ENCODE results near the gene ZFP82. TPM values are rescaled to one million over a fixed set of nuclear protein-coding genes. Genes with fewer than 3 reads are reported as not detected.

The ZFP82 gene
- polyA plus RNA-seq, 1 donor (not counting 4 experiments of a cell fraction or from before 2014, with no cell fraction given) = 3.2 TPM

DNA sequence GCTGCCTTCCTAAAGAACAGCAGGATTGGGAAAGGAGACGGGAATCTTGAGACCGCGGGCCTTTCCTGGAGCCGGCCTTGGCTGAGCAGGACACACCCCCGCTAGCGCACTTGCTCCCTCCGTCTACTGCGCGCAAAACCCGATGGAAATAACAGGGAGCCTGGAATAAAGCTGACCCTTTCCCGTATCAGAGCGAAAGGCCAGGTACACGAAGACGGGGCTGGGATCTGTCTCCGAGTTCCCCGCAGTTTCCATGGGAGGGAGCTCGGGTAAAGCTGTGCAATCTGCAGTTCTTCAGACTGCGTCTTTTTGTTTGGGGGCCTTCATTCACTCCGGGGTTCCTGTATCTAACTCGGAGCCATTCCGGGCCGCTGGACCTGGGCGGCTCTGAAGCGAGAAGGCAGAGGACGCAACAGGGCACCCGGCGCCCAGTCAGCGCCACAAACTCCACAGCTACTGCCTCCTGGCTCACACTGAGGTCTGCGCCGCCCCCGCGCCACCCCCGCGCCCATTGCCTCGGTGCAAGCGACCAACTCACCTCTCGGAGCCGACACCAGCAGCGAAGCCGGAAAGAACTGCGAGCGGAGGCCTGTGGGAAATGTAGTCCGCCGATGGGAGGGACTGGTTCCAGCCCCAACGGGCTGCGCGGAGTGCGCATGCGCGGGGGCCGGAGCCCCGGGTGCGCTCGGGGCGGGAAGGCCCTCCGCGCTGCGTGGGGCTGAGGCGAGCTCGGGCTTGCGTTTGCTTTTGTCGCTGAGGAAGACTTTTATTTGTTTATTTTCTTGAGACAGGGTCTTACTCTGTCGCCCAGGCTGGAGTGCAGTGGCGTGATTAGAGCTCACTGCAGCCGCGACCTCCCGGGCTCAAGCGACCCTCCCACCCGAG is 39.6 kb downstream of the ZFP82 start, which contains the start of gene ZFP14:
Gene ZFP14 (minus strand): TSS at position 577 of the 885 bp plus-strand sequence. CDS start 11,309 bp downstream, outside the sequence.
- dilution Hi-C loops (cut with MboI; ENCODE audit: extremely low pct_ligation_motif_present, low sequenced_read_pairs) = no loop called here

GRCh38 chr19:36377541-36378178 is 40.8 kb downstream of the ZFP82 start:
- H3K27ac ChIP-seq (ENCODE audit: control insufficient read depth, insufficient read depth, low read length) = no peak overlapping the region
- H3K9ac ChIP-seq (ENCODE audit: control insufficient read depth, extremely low read depth, insufficient read depth, low read length) = no peak overlapping the region
- TF ChIP-seq CTCF (optimal IDR thresholded peaks at IDR 0.05 in 1 of 3, IDR thresholded peaks at IDR 0.05 in 1 of 3, conservative IDR thresholded peaks at IDR 0.05 in 1 of 3; ENCODE audit: extremely low read depth in 1 of 3, insufficient read depth in 2 of 3, low read length in 3 of 3) (no peak), EZH2 (IDR thresholded peaks at IDR 0.05; ENCODE audit: low read length) (no peak)
- H2AFZ ChIP-seq (ENCODE audit: control insufficient read depth, low read length) = peak overlapping the region; percentile 99
- dilution Hi-C loops (cut with MboI; ENCODE audit: extremely low pct_ligation_motif_present, low sequenced_read_pairs) = no loop called here
- H3K27me3 ChIP-seq (ENCODE audit: control insufficient read depth, extremely low read depth, insufficient read depth, low read length) = no peaks in the 10 kb centered on the region
- H3K79me2 ChIP-seq (ENCODE audit: control insufficient read depth, insufficient read depth, low read length) = no peaks in the 10 kb centered on the region
- no peaks in the 10 kb centered on the region for H3K9me1 ChIP-seq (ENCODE audit: control insufficient read depth, extremely low read depth, insufficient read depth, low read length)
- H3K36me3 ChIP-seq (ENCODE audit: control insufficient read depth in 2 of 2, extremely low read depth in 1 of 2, insufficient read depth in 2 of 2, low read length in 2 of 2) = no peaks in the 10 kb centered on the region
- H3K4me1 ChIP-seq (ENCODE audit: control insufficient read depth, extremely low read depth, insufficient read depth, low read length) = peaks cover 11% of the 10 kb centered on the region
- DNase-seq (ENCODE audit: low read depth, low spot score) (no peak), FAIRE-seq (no peak)
- no peaks in the 10 kb centered on the region for H4K20me1 ChIP-seq (ENCODE audit: control insufficient read depth, extremely low read depth, insufficient read depth, low read length)
- peak overlapping the region; percentile 2 to 79 (median 44) for H3K4me3 ChIP-seq (ENCODE audit: control insufficient read depth in 2 of 3, extremely low read depth in 1 of 3, insufficient read depth in 2 of 3, low read depth in 1 of 3, low read length in 3 of 3)
- peak overlapping the region; percentile 84 for H3K4me2 ChIP-seq (ENCODE audit: control insufficient read depth, extremely low read depth, insufficient read depth, low read depth, low read length)
- H3K9me3 ChIP-seq (ENCODE audit: control insufficient read depth, low read depth, low read length) = no peaks in the 10 kb centered on the region

More for the DNA sequence above, 39.6 kb downstream of the ZFP82 start, which contains the start of gene ZFP14:
- H3K9ac ChIP-seq (ENCODE audit: control insufficient read depth, extremely low read depth, insufficient read depth, low read length) = peak within 1 kb of the TSS; percentile 89
- H3K4me1 ChIP-seq (ENCODE audit: control insufficient read depth, extremely low read depth, insufficient read depth, low read length) = peaks cover 11% of the 10 kb centered on the region
- peak; percentile 71 for DNase-seq (ENCODE audit: low read depth, low spot score)
- no peaks in the 10 kb centered on the region for H3K27me3 ChIP-seq (ENCODE audit: control insufficient read depth, extremely low read depth, insufficient read depth, low read length)
- no peak for TF ChIP-seq EZH2 (IDR thresholded peaks at IDR 0.05; ENCODE audit: low read length)
- TF ChIP-seq CTCF (optimal IDR thresholded peaks at IDR 0.05 in 1 of 3, IDR thresholded peaks at IDR 0.05 in 1 of 3, conservative IDR thresholded peaks at IDR 0.05 in 1 of 3; ENCODE audit: extremely low read depth in 1 of 3, insufficient read depth in 2 of 3, low read length in 3 of 3) = peak; percentile 17 to 55 (median 38)
- no peaks in the 10 kb centered on the region for H3K9me1 ChIP-seq (ENCODE audit: control insufficient read depth, extremely low read depth, insufficient read depth, low read length)
- H3K27ac ChIP-seq (ENCODE audit: control insufficient read depth, insufficient read depth, low read length) = peak within 1 kb of the TSS; percentile 74
- no peaks in the 10 kb centered on the region for H3K9me3 ChIP-seq (ENCODE audit: control insufficient read depth, low read depth, low read length)
- peak within 1 kb of the TSS; percentile 79 to 96 (median 95) for H3K4me3 ChIP-seq (ENCODE audit: control insufficient read depth in 2 of 3, extremely low read depth in 1 of 3, insufficient read depth in 2 of 3, low read depth in 1 of 3, low read length in 3 of 3)
- no peaks in the 10 kb centered on the region for H3K79me2 ChIP-seq (ENCODE audit: control insufficient read depth, insufficient read depth, low read length)
- H4K20me1 ChIP-seq (ENCODE audit: control insufficient read depth, extremely low read depth, insufficient read depth, low read length) = no peaks in the 10 kb centered on the region
- FAIRE-seq = peak; percentile 46
- peak within 1 kb of the TSS; percentile 99 for H2AFZ ChIP-seq (ENCODE audit: control insufficient read depth, low read length)
- peak within 1 kb of the TSS; percentile 84 for H3K4me2 ChIP-seq (ENCODE audit: control insufficient read depth, extremely low read depth, insufficient read depth, low read depth, low read length)
- no peaks in the 10 kb centered on the region for H3K36me3 ChIP-seq (ENCODE audit: control insufficient read depth in 2 of 2, extremely low read depth in 1 of 2, insufficient read depth in 2 of 2, low read length in 2 of 2)
